Loucy (cell line): Measurements from ENCODE around the gene C4BPB.

Experiments
- H2AFZ ChIP-seq: fragments of 200-600 bp; sonication (generic); 2 replicates; pipeline ENCODE4 v1.6.0; 2016; ENCODE audit warnings: antibody characterized with exemption, mild to moderate bottlenecking, low read length, moderate library complexity
- H3F3A ChIP-seq: fragments of 200-600 bp; 2 replicates; pipeline ENCODE4 v1.6.0; 2016; ENCODE audit warnings: antibody characterized with exemption, low read depth, mild to moderate bottlenecking
- H3K27me3 ChIP-seq: fragments of 200-600 bp; sonication (generic); 2 replicates; pipeline ENCODE4 v1.6.1; 2014; ENCODE audit warnings: low read length, mild to moderate bottlenecking; ENCODE audit not compliant: insufficient read depth, poor library complexity, severe bottlenecking
- H3K36me3 ChIP-seq: fragments of 200-600 bp; sonication (generic); 2 replicates; pipeline ENCODE4 v1.6.1; 2016; ENCODE audit warnings: low read length; ENCODE audit not compliant: insufficient read depth
- H3K4me1 ChIP-seq: fragments of 200-600 bp; sonication (generic); 2 replicates; pipeline ENCODE4 v1.5.1; 2014; ENCODE audit warnings: low read length, mild to moderate bottlenecking; ENCODE audit not compliant: insufficient read depth, poor library complexity, severe bottlenecking
- H3K4me2 ChIP-seq: fragments of 200-600 bp; sonication (generic); 2 replicates; pipeline ENCODE4 v1.6.0; 2014; ENCODE audit warnings: antibody characterized with exemption, low read length, low read depth, mild to moderate bottlenecking; ENCODE audit not compliant: poor library complexity, severe bottlenecking
- H3K4me3 ChIP-seq: fragments of 200-600 bp; sonication (generic); 2 replicates; pipeline ENCODE4 v1.5.1; 2014; ENCODE audit warnings: low read length, mild to moderate bottlenecking, mixed read lengths; ENCODE audit not compliant: poor library complexity, severe bottlenecking
- H3K79me2 ChIP-seq: fragments of 200-600 bp; sonication (generic); 2 replicates; pipeline ENCODE4 v1.6.1; 2014; ENCODE audit warnings: low read length; ENCODE audit not compliant: insufficient read depth
- H3K9ac ChIP-seq: fragments of 200-600 bp; sonication (generic); 2 replicates; pipeline ENCODE4 v1.6.0; 2014; ENCODE audit warnings: mild to moderate bottlenecking, low read depth, low read length, moderate library complexity; ENCODE audit not compliant: poor library complexity, severe bottlenecking
- H3K9me2 ChIP-seq: fragments of 200-600 bp; sonication (generic); replicated peaks from 2 replicates; pipeline ENCODE4 v1.6.1; 2016; ENCODE audit warnings: low read depth, low read length, mixed read lengths
- H3K9me3 ChIP-seq: fragments of 200-600 bp; sonication (generic); 2 replicates; pipeline ENCODE4 v1.6.1; 2014; ENCODE audit warnings: mild to moderate bottlenecking, antibody characterized with exemption, low read length, low read depth; ENCODE audit not compliant: insufficient read depth
- H4K20me1 ChIP-seq: fragments of 200-600 bp; sonication (generic); 2 replicates; pipeline ENCODE4 v1.6.0; 2014; ENCODE audit warnings: antibody characterized with exemption, low read length, mild to moderate bottlenecking; ENCODE audit not compliant: insufficient read depth, poor library complexity, severe bottlenecking
- EZH2phosphoT487 ChIP-seq: fragments of 200-600 bp; IDR thresholded peaks from 2 replicates; pipeline ENCODE4 v1.6.1; 2018; ENCODE audit warnings: antibody characterized with exemption, mild to moderate bottlenecking, moderate library complexity, borderline replicate concordance
- TF ChIP-seq, protein P1 (sequence below): fragments of 200-600 bp; sonication (generic); conservative IDR thresholded peaks from 2 replicates; pipeline ENCODE4 v1.5.1; 2014; ENCODE audit warnings: mild to moderate bottlenecking, antibody characterized with exemption, low read length

C4BPB gene

GRCh38 chr1:207091200-207091908 lies 2.7 kb downstream of the C4BPB start:
- Histone ChIP-seq H4K20me1 (no peaks in the 10 kb centered on the region), H2AFZ (no peak overlapping the region), H3K4me2 (no peak overlapping the region), H3K4me1 (no peaks in the 10 kb centered on the region), H3K4me3 (no peak overlapping the region), H3K9me3 (no peaks in the 10 kb centered on the region), H3K9ac (no peak overlapping the region), H3K36me3 (no peaks in the 10 kb centered on the region), H3K9me2 (no peaks in the 10 kb centered on the region), H3K79me2 (no peaks in the 10 kb centered on the region), H3F3A (no peaks in the 10 kb centered on the region), H3K27me3 (no peaks in the 10 kb centered on the region)
- TF ChIP-seq, protein P1, sequence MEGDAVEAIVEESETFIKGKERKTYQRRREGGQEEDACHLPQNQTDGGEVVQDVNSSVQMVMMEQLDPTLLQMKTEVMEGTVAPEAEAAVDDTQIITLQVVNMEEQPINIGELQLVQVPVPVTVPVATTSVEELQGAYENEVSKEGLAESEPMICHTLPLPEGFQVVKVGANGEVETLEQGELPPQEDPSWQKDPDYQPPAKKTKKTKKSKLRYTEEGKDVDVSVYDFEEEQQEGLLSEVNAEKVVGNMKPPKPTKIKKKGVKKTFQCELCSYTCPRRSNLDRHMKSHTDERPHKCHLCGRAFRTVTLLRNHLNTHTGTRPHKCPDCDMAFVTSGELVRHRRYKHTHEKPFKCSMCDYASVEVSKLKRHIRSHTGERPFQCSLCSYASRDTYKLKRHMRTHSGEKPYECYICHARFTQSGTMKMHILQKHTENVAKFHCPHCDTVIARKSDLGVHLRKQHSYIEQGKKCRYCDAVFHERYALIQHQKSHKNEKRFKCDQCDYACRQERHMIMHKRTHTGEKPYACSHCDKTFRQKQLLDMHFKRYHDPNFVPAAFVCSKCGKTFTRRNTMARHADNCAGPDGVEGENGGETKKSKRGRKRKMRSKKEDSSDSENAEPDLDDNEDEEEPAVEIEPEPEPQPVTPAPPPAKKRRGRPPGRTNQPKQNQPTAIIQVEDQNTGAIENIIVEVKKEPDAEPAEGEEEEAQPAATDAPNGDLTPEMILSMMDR: no peak
- no peak for TF ChIP-seq EZH2phosphoT487

DNA sequence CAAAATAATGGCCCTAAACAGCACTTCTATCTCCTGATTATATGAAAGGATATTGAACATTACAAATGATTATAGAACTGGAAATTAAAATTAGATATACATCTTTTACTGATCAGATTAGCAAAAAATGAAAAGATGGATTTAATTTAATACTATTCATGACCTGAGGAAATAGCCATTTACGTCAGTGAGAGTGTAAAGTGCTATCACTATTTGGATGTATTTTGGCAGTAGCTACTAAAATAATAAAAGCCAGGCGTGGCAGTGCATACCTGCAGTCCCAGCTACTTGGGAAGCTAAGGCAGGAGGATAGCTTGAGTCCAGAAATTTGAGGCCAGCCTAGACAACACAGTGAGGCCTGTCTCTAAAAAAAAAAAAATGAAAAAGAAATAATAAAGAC lies 5.3 kb downstream of the C4BPB start:
- Histone ChIP-seq H3K36me3 (no peaks in the 10 kb centered on the region), H3K9me3 (no peaks in the 10 kb centered on the region)
- TF ChIP-seq EZH2phosphoT487: no peak
- TF ChIP-seq, protein P1: no peak

GRCh38 chr1:207097871-207098324 lies 9.2 kb downstream of the C4BPB start:
- H3K79me2 ChIP-seq: no peaks in the 10 kb centered on the region
- no peak overlapping the region for H3K4me3 ChIP-seq
- H3K9ac ChIP-seq: no peak overlapping the region
- H2AFZ ChIP-seq: no peak overlapping the region
- H3K9me3 ChIP-seq: no peaks in the 10 kb centered on the region
- H3K27me3 ChIP-seq: no peaks in the 10 kb centered on the region
- H3K4me1 ChIP-seq: no peaks in the 10 kb centered on the region
- no peak overlapping the region for H3K4me2 ChIP-seq
- H3F3A ChIP-seq: no peaks in the 10 kb centered on the region
- H4K20me1 ChIP-seq: no peaks in the 10 kb centered on the region
- TF ChIP-seq EZH2phosphoT487: no peak
- TF ChIP-seq, protein P1: no peak
- H3K36me3 ChIP-seq: no peaks in the 10 kb centered on the region
- H3K9me2 ChIP-seq: no peaks in the 10 kb centered on the region

More for the DNA sequence above, 5.3 kb downstream of the C4BPB start:
- Histone ChIP-seq H3K9ac (no peak overlapping the region), H3K4me2 (no peak overlapping the region), H3K79me2 (no peaks in the 10 kb centered on the region), H3K4me1 (no peaks in the 10 kb centered on the region), H2AFZ (no peak overlapping the region), H4K20me1 (no peaks in the 10 kb centered on the region), H3K4me3 (no peak overlapping the region), H3K9me2 (no peaks in the 10 kb centered on the region), H3F3A (no peaks in the 10 kb centered on the region), H3K27me3 (no peaks in the 10 kb centered on the region)
